GM23248 (cell line): Measurements from ENCODE around the gene WTIP.

Experiments
- EZH2 ChIP-seq: fragments of 200-600 bp; sonication (generic); IDR thresholded peaks from 2 replicates; pipeline ENCODE4 v1.6.1; 2018; ENCODE audit warnings: antibody characterized with exemption, mild to moderate bottlenecking; ENCODE audit not compliant: insufficient read depth, poor library complexity, severe bottlenecking
- EZH2phosphoT487 ChIP-seq: fragments of 200-600 bp; sonication (generic); IDR thresholded peaks from 2 replicates; pipeline ENCODE4 v1.6.1; 2018; ENCODE audit warnings: antibody characterized with exemption, moderate library complexity, mild to moderate bottlenecking, low read depth; ENCODE audit not compliant: insufficient read depth

GRCh38 chr19:34560229-34560628 lies 78.7 kb downstream of the WTIP start:
- TF ChIP-seq EZH2phosphoT487 (no peak), EZH2 (no peak)
